Nephron progenitor cell (in vitro differentiated cells): ENCODE results near the gene GID8.

Experiments
- DNase-seq: peaks from one replicate; pipeline ENCODE4 v3.0.0; 2021
- H3K27ac Mint-ChIP-seq: 2 replicates; pipeline ENCODE4 v1.8.0; 2021; ENCODE audit warnings: mild to moderate bottlenecking, moderate library complexity, mixed read lengths
- H3K27me3 Mint-ChIP-seq: 2 replicates; pipeline ENCODE4 v1.8.0; 2021; ENCODE audit warnings: mild to moderate bottlenecking, low read depth, mixed read lengths; ENCODE audit not compliant: poor library complexity
- H3K36me3 Mint-ChIP-seq: 2 replicates; pipeline ENCODE4 v1.8.0; 2021; ENCODE audit warnings: low read depth, mixed read lengths
- H3K4me1 Mint-ChIP-seq: 2 replicates; pipeline ENCODE4 v1.8.0; 2021; ENCODE audit warnings: mixed read lengths
- H3K4me3 Mint-ChIP-seq: 2 replicates; pipeline ENCODE4 v1.8.0; 2021; ENCODE audit warnings: mild to moderate bottlenecking, moderate library complexity, mixed read lengths
- H3K9me3 Mint-ChIP-seq: 2 replicates; pipeline ENCODE4 v1.8.0; 2021; ENCODE audit warnings: mild to moderate bottlenecking, moderate library complexity, mixed read lengths
- CTCF ChIP-seq: fragments of 200-600 bp; sonication (generic); IDR thresholded peaks from 2 replicates; pipeline ENCODE4 v1.5.0; 2021; ENCODE audit warnings: antibody characterized with exemption

The GID8 gene

DNA sequence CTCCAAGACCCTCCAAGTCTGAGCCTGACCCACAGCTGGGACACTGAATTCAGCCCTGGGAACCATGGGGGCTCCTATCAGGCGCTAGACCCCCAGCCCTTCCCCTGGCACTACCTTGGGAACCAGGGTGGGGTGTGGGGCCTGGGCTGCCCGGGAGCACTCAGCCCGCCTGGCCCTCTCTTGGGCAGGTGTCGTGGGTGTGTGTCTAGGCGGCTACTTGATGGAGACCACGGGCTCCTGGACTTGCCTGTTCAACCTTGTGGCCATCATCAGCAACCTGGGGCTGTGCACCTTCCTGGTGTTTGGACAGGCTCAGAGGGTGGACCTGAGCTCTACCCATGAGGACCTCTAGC is 29.2 kb downstream of the GID8 start:
- no peak for TF ChIP-seq CTCF
- DNase-seq = no peak
- Mint-ChIP-seq H3K27me3 (peaks cover 25% of the 10 kb centered on the region), H3K4me3 (no peak overlapping the region), H3K27ac (no peak overlapping the region), H3K36me3 (no peaks in the 10 kb centered on the region), H3K9me3 (no peaks in the 10 kb centered on the region), H3K4me1 (peaks cover 16% of the 10 kb centered on the region)

DNA sequence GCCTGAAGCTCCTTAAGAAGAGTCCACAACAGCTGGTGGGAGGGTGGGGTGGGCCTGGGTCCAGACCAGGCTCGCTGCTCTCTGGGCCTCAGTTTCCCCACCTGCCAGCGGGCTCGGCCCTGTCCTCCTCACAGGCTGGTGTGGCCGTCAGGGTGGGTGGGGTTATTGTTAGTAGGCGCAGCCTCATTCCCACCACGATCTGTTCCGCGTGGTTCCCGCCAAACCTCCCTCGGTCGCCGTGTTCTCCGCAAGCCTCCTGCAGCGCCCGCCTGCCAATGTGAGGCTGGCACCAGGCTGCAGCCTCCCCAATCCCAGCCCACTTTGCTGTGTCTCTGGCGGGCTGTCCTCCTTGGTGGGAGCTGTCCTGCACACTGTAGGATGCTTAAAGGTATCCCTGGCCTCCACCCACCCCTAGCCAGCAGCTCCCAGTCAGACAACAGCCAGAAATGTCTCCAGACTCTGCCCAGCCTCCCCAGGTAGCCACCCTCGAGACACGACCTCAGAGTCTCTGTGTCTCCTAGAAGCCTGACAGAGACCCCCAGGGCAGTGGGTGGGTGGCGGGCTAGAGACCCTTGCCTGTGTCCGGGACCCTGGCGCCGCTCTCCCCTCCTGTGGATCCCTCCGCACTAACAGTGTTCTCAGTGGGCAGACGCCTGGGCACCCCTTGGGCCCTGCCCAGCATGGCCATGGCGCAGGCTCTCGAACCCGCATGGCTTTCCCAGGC is 29.8 kb downstream of the GID8 start:
- Mint-ChIP-seq H3K4me1 (peaks cover 21% of the 10 kb centered on the region), H3K27me3 (peaks cover 32% of the 10 kb centered on the region), H3K9me3 (no peaks in the 10 kb centered on the region), H3K27ac (no peak overlapping the region), H3K4me3 (no peak overlapping the region), H3K36me3 (no peaks in the 10 kb centered on the region)
- no peak for DNase-seq
- no peak for TF ChIP-seq CTCF

DNA sequence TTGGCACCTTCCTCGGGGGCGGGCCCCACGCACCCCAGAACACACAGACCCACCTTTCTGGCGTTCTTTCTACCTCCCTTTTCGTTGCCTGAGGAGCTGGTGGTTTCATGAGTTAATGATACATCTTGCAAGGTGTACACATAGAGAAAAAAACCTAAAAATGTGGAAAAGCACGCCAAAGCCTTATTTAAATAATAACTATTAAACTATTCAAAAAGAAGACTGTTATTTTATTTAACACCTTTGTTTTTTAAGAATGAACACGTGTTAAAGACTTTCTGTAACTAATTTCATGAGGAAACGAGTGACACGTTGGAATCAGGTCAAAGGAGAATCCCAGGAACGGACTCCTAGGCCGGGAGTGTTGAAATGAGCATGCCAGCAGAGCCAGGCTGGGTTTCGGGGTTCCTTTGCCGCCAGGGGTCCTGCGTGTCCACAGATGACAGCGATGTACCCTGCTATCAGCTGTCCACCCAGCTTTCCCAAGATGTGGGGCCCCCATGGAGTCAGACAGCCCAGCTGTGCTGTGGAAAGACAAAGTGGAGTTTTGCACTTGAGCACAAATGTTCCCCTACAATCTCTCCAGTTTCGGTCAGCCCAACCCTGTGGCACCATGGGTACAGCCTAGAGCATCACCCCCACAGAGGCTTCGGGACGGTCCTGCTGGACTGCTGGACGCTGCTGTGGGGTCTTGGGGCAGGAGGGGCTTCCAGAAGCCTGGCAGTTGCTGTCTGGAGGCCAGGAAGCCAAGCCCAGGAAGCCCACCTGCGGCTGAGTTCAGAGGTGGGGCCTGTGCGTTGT is 30.6 kb downstream of the GID8 start:
- Mint-ChIP-seq H3K4me1 (peaks cover 21% of the 10 kb centered on the region), H3K36me3 (no peaks in the 10 kb centered on the region), H3K4me3 (no peak overlapping the region)

DNA sequence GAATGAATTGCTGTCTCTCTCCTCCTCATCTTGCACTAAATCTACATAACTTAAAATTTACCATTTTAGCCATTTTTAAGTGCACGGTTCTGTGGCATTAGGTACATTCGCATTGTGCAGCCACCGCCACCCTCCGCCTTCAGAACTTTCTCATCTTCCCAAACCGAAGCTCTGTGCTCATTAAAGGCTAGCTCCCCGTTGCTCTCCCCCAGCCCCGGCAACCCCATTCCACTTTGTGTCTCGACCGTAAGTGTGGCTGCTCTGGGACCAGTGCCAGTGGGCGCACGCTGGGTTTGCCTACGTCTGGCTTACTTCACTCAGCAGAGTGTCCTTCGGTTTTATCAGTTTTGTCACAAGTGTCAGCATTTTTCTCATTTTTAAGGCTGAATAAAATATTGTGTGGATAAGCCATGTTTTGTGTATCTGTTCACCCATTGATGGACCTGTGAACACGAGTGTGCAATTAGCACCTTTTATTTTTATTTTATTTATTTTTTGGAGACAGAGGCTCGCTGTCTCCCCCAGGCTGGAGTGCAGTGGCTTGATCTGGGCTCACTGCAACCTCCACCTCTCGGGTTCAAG is 31.3 kb downstream of the GID8 start:
- Mint-ChIP-seq H3K27me3 (peaks cover 46% of the 10 kb centered on the region), H3K4me1 (peaks cover 24% of the 10 kb centered on the region), H3K27ac (no peak overlapping the region), H3K4me3 (no peak overlapping the region), H3K36me3 (no peaks in the 10 kb centered on the region), H3K9me3 (no peaks in the 10 kb centered on the region)
- no peak for DNase-seq
- no peak for TF ChIP-seq CTCF

More for the DNA sequence above, 30.6 kb downstream of the GID8 start:
- no peak overlapping the region for H3K27ac Mint-ChIP-seq
- no peak for TF ChIP-seq CTCF
- peaks cover 40% of the 10 kb centered on the region for H3K27me3 Mint-ChIP-seq
- no peak for DNase-seq
- no peaks in the 10 kb centered on the region for H3K9me3 Mint-ChIP-seq

GRCh38 chr20:62969939-62970306 is 32.0 kb downstream of the GID8 start:
- Mint-ChIP-seq H3K4me3 (no peak overlapping the region), H3K36me3 (no peaks in the 10 kb centered on the region), H3K27ac (no peak overlapping the region), H3K4me1 (peaks cover 30% of the 10 kb centered on the region), H3K27me3 (peaks cover 52% of the 10 kb centered on the region), H3K9me3 (no peaks in the 10 kb centered on the region)
- TF ChIP-seq CTCF = no peak
- no peak for DNase-seq
